Activated CD8-positive, alpha-beta memory T cell treated with anti-CD3 and anti-CD28 coated beads for 48 hours (primary cell): ENCODE results near the gene XPNPEP3.
"Not testable (repeated sequence)": the region's sequence is repeated elsewhere in the genome, so short reads cannot be mapped to it uniquely, and the experiment has no call there.

ENCODE experiments used
- DNase-seq, 3 experiments: peaks; one replicate each; pipeline ENCODE4 v3.0.0-alpha.2; 2020; ENCODE audit warnings: low read depth in 2 of 3, low spot score in 2 of 3

The XPNPEP3 gene

DNA sequence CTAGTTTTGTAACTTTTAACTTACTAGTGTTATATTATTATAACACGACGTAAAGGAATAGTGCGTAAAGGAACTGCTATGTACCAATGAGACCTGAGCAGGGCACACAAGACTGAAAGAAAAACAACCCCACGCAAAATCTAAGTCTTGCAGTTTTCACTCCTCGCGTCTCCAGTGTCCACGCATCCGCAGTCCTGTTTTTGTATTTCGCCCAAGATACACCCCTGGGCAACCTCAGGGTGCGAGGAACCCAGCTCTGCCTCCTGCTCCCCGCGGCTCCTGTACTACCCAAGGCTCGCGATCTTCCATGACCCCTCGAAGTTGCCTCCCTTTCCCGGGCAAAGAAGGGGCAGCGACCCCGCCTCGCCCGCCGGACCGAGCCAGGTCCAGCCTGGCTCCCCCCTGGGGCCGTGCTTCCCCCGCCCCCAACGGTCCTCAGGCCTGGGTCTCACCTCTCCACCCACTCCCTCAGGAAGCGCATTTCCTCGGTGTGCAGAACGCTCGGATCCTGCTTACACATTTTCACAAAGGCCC is 902 bp upstream of the XPNPEP3 start:
- DNase-seq: no peak

DNA sequence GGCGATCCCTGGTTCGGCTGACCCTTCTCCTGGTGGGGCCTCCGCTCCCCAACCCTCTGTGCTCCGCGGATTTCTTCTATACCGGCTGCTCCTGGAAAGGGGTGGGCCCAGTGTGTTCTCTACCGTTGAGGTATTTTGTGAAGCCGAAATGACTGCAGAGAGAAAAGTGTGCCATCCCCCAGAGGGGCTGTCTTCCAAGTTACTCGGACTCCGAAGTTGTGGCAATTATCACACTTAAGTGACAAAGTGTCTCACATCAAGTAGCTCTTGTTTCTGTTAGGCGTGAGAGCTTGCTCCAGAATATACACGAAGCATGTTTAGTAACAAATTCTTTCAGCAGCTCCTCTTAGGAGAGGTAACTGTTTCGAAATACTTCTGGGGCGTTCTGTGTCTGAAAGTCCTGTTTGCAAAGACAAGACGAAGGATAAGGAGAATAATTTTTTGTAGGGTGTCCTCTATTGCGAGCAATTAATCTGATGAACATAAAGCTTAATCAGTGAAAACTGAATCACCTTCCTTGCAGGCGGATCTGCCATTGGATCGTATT is 434 bp downstream of the XPNPEP3 start:
- DNase-seq: no peak

- no peak for DNase-seq
Measured at GRCh38 chr22:40862013-40862412, 5.1 kb downstream of the XPNPEP3 start, which contains the start of gene DNAJB7. Gene DNAJB7 (minus strand): TSS chr22:40862113. CDS start chr22:40861994, 119 bp downstream.

GRCh38 chr22:40862537-40862936 is 5.6 kb downstream of the XPNPEP3 start:
- DNase-seq: no peak

- no peak for DNase-seq
Measured at GRCh38 chr22:40867109-40867508, 10.2 kb downstream of the XPNPEP3 start.

- not testable (repeated sequence) for DNase-seq
Measured at GRCh38 chr22:40868379-40868778, 11.4 kb downstream of the XPNPEP3 start.

DNA sequence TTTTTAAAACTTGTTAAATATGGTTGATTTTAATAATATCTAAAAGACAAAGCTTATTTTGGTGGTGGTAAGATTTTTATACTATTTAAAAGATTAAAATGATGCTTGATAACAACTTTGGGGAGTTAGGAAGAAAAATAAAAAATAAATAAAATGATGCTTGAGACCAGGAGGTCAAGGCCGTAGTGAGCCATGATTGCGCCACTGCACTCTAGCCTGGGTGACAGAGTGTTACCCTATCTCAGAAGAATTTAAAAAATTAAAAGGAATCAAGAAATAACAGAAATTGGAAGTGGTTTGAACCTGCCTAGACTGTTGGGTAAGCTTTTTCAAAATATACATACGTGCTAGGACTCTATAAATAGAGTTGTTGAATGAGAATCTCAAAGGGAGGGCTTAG is 17.1 kb downstream of the XPNPEP3 start:
- no peak for DNase-seq

DNA sequence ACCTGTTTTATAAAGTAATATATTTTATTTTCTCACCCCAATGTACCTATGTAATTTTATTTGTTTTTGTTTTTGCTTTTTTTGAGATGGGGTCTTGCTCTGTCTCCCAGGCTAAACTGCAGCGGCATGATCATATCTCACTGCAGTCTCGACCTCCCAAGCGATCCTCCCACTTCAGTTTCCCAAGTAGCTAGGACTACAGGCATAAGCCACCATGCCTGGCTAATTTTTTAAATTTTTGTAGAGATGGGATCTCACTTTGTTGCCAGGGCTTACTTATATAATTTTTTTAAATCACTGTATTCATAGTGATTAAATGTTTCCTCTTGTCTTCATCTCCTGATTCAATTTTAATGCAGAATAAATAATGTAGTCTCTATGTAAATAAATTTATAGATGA is 18.2 kb downstream of the XPNPEP3 start:
- DNase-seq: no peak

DNA sequence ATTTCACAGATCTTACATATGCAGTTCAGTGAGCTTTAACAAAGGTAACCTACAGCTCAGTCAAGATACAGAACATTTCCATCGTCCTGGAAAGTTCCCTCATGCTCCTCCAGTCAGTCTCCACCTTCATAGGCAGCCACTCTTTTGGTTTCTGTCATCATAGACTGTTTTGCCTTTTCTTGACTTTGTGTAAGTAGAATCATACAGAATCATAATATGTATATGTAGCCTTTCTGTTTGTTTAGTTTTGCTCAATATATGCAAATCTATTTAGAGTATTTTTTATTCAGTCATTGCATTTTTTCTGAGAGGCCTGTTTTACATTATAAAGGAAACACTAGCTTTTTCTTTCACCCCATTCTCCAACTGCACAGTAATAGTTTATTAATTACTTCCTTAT is 20.0 kb downstream of the XPNPEP3 start:
- DNase-seq: no peak

- DNase-seq: no peak
Measured at GRCh38 chr22:40877488-40877887, 20.5 kb downstream of the XPNPEP3 start.

DNA sequence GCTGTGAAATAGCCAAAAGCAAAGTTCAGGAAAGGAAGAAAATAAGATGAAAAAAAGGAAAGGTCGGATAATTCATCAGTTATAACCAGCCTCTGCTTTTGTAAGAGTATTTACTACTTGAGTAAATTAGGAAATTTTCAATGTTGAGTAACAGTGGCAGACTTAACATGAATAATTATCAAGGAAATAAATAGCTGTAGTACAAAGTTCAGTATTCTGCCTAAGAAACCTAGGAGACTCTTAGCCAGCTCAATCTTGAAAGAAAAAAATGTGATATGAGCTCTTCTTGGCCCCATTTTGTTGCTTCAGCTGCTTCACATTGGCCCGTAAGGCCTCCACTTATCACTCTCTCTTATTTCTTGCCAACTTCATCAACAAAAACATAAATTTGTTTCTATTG is 22.0 kb downstream of the XPNPEP3 start:
- no peak for DNase-seq

- no peak for DNase-seq
Measured at GRCh38 chr22:40889116-40889515, 32.2 kb downstream of the XPNPEP3 start.

DNA sequence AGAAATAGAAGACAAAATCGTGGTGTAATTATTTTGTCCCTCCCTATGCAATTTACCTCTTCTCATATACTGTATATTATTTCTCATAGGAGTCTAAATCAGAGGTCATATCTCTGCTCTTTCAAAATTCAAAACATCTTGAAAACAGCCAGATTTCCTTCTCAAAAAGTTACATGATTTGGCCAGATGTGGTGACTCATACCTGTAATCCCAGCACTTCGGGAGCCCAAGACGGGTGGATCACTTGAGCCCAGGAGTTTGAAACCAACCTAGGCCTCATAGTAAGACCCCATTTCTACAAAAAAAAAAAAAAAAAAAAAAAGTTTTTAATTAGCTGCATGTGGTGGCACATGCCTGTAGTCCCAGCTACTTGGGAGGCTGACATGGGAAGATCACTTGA is 33.9 kb downstream of the XPNPEP3 start:
- no peak for DNase-seq

GRCh38 chr22:40894417-40894816 is 37.5 kb downstream of the XPNPEP3 start:
- DNase-seq: no peak

DNA sequence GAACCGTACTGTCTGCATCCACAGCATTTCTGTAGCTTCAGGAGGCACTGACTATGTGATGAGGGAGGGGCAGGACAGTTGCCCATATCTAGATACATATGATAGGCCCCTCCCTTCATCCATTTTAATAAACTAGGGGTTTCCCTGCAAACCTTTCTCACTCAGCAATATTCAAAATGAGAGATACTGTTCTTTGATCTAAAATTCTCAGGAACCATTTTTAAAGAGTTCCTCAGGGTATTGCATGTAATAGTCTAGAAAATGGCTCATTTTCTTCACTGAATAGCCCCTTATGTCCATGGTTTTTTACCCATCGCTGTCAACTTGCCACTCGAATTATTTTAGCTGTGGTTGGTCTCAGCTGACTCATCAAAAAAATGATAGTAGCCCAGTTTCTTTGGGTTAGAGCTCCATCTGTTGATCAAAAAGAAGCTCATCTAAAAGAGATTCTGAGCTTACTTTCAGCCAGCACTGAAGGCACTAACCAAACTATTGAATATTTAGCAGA is 42.0 kb downstream of the XPNPEP3 start:
- no peak for DNase-seq

DNA sequence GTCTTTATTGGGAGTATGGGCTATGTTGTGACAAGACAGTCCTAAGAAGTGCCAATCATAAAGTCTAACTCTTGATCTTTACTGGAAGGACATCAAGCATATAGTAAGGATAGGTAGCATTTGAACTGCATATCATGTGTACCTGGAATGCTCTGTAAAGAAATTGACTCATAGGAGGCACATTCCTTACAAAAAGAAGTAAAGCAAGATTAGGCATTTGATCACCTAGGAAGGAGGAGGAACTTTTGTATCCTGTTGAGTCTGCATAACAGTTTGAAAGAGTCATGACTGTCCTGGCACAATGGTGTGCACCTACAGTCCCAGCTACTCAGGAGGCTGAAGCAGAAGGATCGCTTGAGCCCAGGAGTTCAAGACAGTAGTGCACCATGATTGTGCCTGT is 47.2 kb downstream of the XPNPEP3 start:
- no peak for DNase-seq

- DNase-seq: no peak
Measured at GRCh38 chr22:40908895-40909294, 51.9 kb downstream of the XPNPEP3 start.

- DNase-seq: no peak
Measured at GRCh38 chr22:40911772-40912171, 54.8 kb downstream of the XPNPEP3 start.

- not testable (repeated sequence) for DNase-seq
Measured at GRCh38 chr22:40912987-40913386, 56.0 kb downstream of the XPNPEP3 start.

DNA sequence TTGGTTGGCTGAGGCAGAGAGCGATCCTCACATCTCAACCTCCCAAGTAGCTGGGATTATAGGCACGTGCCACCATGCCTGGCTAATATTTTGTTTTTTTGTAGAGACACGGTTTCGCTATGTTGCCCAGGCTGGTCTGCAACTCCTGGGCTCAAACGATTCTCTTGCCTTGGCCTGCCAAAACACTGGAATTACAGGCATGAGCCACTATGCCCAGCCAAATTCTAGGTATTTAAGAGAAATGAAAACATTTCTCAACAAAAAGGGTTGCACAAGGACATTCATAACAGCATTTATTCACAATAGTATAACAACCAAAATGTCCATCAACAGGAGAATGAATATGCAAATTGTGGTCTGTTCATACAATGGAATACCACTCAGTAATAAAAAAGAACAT is 62.5 kb downstream of the XPNPEP3 start:
- no peak for DNase-seq

- no peak for DNase-seq
Measured at GRCh38 chr22:40920526-40920925, 63.6 kb downstream of the XPNPEP3 start.

- no peak for DNase-seq
Measured at GRCh38 chr22:40922484-40923303, 65.7 kb downstream of the XPNPEP3 start.
